Coronary artery (tissue), 2 donors: ENCODE results near the gene KRT33A.

ENCODE experiments used
- DNase-seq: peaks from one replicate; pipeline ENCODE4 v3.0.0-alpha.2; 2017; ENCODE audit warnings: low spot score
- H3K27ac ChIP-seq, 2 donors: fragments of 200-600 bp; sonication (generic); one replicate each; pipeline ENCODE4 v1.5.1; 2016 to 2019
- H3K4me3 ChIP-seq: fragments of 200-600 bp; sonication (generic); 2 replicates; pipeline ENCODE4 v1.5.1; 2016; ENCODE audit warnings: mild to moderate bottlenecking, moderate library complexity
- CTCF ChIP-seq: fragments of 200-600 bp; sonication (generic); IDR thresholded peaks from one replicate; pipeline ENCODE4 v1.5.1; 2019; ENCODE audit warnings: antibody characterized with exemption

The KRT33A gene

GRCh38 chr17:41308251-41308917 is 42.2 kb downstream of the KRT33A start:
- Histone ChIP-seq H3K27ac (no peak overlapping the region), H3K4me3 (no peak overlapping the region)
- DNase-seq, result no peak
- TF ChIP-seq CTCF, result no peak

- no peak overlapping the region for H3K27ac ChIP-seq
- no peak overlapping the region for H3K4me3 ChIP-seq
- no peak for DNase-seq
- TF ChIP-seq CTCF, result no peak
Observed at GRCh38 chr17:41307647-41308046, 43.0 kb downstream of the KRT33A start.

GRCh38 chr17:41304091-41304490 is 46.5 kb downstream of the KRT33A start:
- TF ChIP-seq CTCF, result no peak
- H3K27ac ChIP-seq, result no peak overlapping the region
- H3K4me3 ChIP-seq, result no peak overlapping the region
- DNase-seq, result no peak

GRCh38 chr17:41302981-41303380 is 47.6 kb downstream of the KRT33A start:
- Histone ChIP-seq H3K4me3 (no peak overlapping the region), H3K27ac (no peak overlapping the region)
- DNase-seq, result no peak
- TF ChIP-seq CTCF, result no peak

- H3K27ac ChIP-seq, result no peak within 1 kb of the TSS
- no peak for TF ChIP-seq CTCF
- no peak within 1 kb of the TSS for H3K4me3 ChIP-seq
- DNase-seq, result no peak
Observed at GRCh38 chr17:41301916-41302901, 48.4 kb downstream of the KRT33A start, which contains the start of gene KRTAP29-1. Gene KRTAP29-1, minus strand, starts transcription at chr17:41302851. Its CDS starts 0 bp downstream, at chr17:41302851.

DNA sequence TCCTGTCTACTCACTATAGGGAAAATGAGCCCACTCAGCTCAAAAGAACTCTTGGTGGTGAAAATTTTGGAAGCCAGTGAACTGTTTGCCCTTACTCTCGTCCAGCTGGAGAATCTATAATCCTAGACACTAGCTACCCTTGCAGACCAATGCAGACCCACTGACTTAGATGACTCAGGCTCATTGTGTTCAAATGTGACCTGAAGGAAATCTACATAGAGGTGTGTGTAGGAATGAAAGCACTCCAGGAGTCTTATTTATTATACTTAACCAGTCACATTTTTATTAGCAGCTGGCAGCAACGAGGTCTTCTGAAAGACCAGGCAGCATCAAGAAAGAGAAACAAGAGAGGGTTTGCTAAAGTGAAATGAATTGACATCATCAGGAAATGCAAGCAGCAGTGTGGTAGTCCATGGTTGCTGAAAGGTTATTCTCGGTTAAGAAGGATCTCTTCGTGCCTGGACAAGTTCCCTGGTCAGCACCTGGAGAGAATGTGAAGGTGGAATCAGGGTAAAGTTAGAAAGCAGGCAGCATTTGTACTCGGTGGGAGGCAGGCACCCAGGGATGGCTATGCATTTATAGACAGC is 49.3 kb downstream of the KRT33A start:
- no peak for TF ChIP-seq CTCF
- Histone ChIP-seq H3K27ac (no peak overlapping the region), H3K4me3 (no peak overlapping the region)
- DNase-seq, result no peak
